ENCODE results near the gene ANKRD9. TPM values are rescaled to one million over a fixed set of nuclear protein-coding genes. Genes with fewer than 3 reads are reported as not detected.

ANKRD9 gene
- total and polyA plus RNA-seq, 4 experiments from 2014 or later: 0.69 to 2.5 (median 1.8) TPM; not detected in 1

GRCh38 chr14:102464846-102465341 is 44.7 kb downstream of the ANKRD9 start:
- Histone ChIP-seq H3K36me3 (ENCODE audit: insufficient read depth, low read length) (no peaks in the 10 kb centered on the region), H3K27me3 (ENCODE audit: insufficient read depth, low read length) (no peaks in the 10 kb centered on the region), H3K4me3 (ENCODE audit: low read length in 2 of 2) (no peak overlapping the region), H3K9me3 (ENCODE audit: control insufficient read depth in 1 of 2, low read length in 2 of 2) (no peaks in the 10 kb centered on the region), H3K27ac (ENCODE audit: low read depth, low read length) (no peak overlapping the region), H3K4me1 (ENCODE audit: insufficient read depth, low read length) (no peaks in the 10 kb centered on the region)
- Mint-ChIP-seq H3K27me3 (no peaks in the 10 kb centered on the region), H3K4me1 (peaks cover 0 to 4% (median 2%) of the 10 kb centered on the region in 4 donors), H3K9me3 (no peaks in the 10 kb centered on the region), H3K27ac (peak overlapping the region in 1 of 7 donors; percentile 57), H3K36me3 (peaks cover 28 to 32% of the 10 kb centered on the region in 2 donors), H3K4me3 (no peak overlapping the region)
- ChIA-PET CTCF (ENCODE audit: partially characterized antibody) (interaction anchor here (1.3 kb wide), 1 partner anchor 26 kb away, joined by 3 read pairs; no protein-coding TSS in a partner anchor), POLR2A (ENCODE audit: partially characterized antibody) (no interaction called here)
- no peak for DNase-seq
- intact Hi-C loops (cut with micrococcal nuclease): no loop called here

GRCh38 chr14:102464006-102464405 is 45.6 kb downstream of the ANKRD9 start:
- intact Hi-C loops (cut with micrococcal nuclease): no loop called here
- H3K27ac Mint-ChIP-seq: peak overlapping the region in 1 of 7 donors; percentile 24
- H3K4me1 Mint-ChIP-seq: peaks cover 0 to 4% (median 2%) of the 10 kb centered on the region in 4 donors
- H3K27me3 Mint-ChIP-seq: no peaks in the 10 kb centered on the region
- Histone ChIP-seq H3K9me3 (ENCODE audit: control insufficient read depth in 1 of 2, low read length in 2 of 2) (no peaks in the 10 kb centered on the region), H3K4me3 (ENCODE audit: low read length in 2 of 2) (no peak overlapping the region), H3K36me3 (ENCODE audit: insufficient read depth, low read length) (no peaks in the 10 kb centered on the region), H3K27me3 (ENCODE audit: insufficient read depth, low read length) (no peaks in the 10 kb centered on the region), H3K27ac (ENCODE audit: low read depth, low read length) (no peak overlapping the region), H3K4me1 (ENCODE audit: insufficient read depth, low read length) (no peaks in the 10 kb centered on the region)
- H3K9me3 Mint-ChIP-seq: no peaks in the 10 kb centered on the region
- ChIA-PET CTCF (ENCODE audit: partially characterized antibody) (interaction anchor here (1.3 kb wide), 1 partner anchor 25 kb away, joined by 3 read pairs; no protein-coding TSS in a partner anchor), POLR2A (ENCODE audit: partially characterized antibody) (no interaction called here)
- peaks cover 27 to 30% of the 10 kb centered on the region in 2 donors for H3K36me3 Mint-ChIP-seq
- DNase-seq: no peak
- no peak overlapping the region for H3K4me3 Mint-ChIP-seq

GRCh38 chr14:102462391-102462790 is 47.2 kb downstream of the ANKRD9 start:
- DNase-seq: no peak
- no peaks in the 10 kb centered on the region for H3K4me1 ChIP-seq (ENCODE audit: insufficient read depth, low read length)
- peaks cover 0 to 4% (median 2%) of the 10 kb centered on the region in 4 donors for H3K4me1 Mint-ChIP-seq
- H3K9me3 ChIP-seq (ENCODE audit: control insufficient read depth in 1 of 2, low read length in 2 of 2): no peaks in the 10 kb centered on the region
- ChIA-PET POLR2A (ENCODE audit: partially characterized antibody) (no interaction called here), CTCF (ENCODE audit: partially characterized antibody) (no interaction called here)
- no peaks in the 10 kb centered on the region for H3K36me3 ChIP-seq (ENCODE audit: insufficient read depth, low read length)
- peaks cover 26 to 29% of the 10 kb centered on the region in 2 donors for H3K36me3 Mint-ChIP-seq
- H3K27ac Mint-ChIP-seq: no peak overlapping the region
- intact Hi-C loops (cut with micrococcal nuclease): no loop called here
- H3K27me3 ChIP-seq (ENCODE audit: insufficient read depth, low read length): no peaks in the 10 kb centered on the region
- H3K27me3 Mint-ChIP-seq: no peaks in the 10 kb centered on the region
- H3K4me3 ChIP-seq (ENCODE audit: low read length in 2 of 2): no peak overlapping the region
- H3K4me3 Mint-ChIP-seq: no peak overlapping the region
- H3K27ac ChIP-seq (ENCODE audit: low read depth, low read length): no peak overlapping the region
- H3K9me3 Mint-ChIP-seq: no peaks in the 10 kb centered on the region

- peak overlapping the region in 1 of 7 donors; percentile 62 for H3K27ac Mint-ChIP-seq
- peaks cover 23 to 27% of the 10 kb centered on the region in 2 donors for H3K36me3 Mint-ChIP-seq
- no peak overlapping the region for H3K4me3 ChIP-seq (ENCODE audit: low read length in 2 of 2)
- H3K27ac ChIP-seq (ENCODE audit: low read depth, low read length): no peak overlapping the region
- no peaks in the 10 kb centered on the region for H3K4me1 ChIP-seq (ENCODE audit: insufficient read depth, low read length)
- no peaks in the 10 kb centered on the region for H3K27me3 ChIP-seq (ENCODE audit: insufficient read depth, low read length)
- CTCF ChIA-PET (ENCODE audit: partially characterized antibody): no interaction called here
- no peaks in the 10 kb centered on the region for H3K9me3 ChIP-seq (ENCODE audit: control insufficient read depth in 1 of 2, low read length in 2 of 2)
- intact Hi-C loops (cut with micrococcal nuclease): no loop called here
- no peak for DNase-seq
- H3K4me3 Mint-ChIP-seq: no peak overlapping the region
- H3K9me3 Mint-ChIP-seq: no peaks in the 10 kb centered on the region
- H3K4me1 Mint-ChIP-seq: peaks cover 0 to 4% (median 2%) of the 10 kb centered on the region in 4 donors
- H3K27me3 Mint-ChIP-seq: no peaks in the 10 kb centered on the region
- POLR2A ChIA-PET (ENCODE audit: partially characterized antibody): no interaction called here
- H3K36me3 ChIP-seq (ENCODE audit: insufficient read depth, low read length): no peaks in the 10 kb centered on the region
Observed at GRCh38 chr14:102461490-102462338, 47.9 kb downstream of the ANKRD9 start.

- H3K4me3 Mint-ChIP-seq: no peak overlapping the region
- H3K4me1 ChIP-seq (ENCODE audit: insufficient read depth, low read length): no peaks in the 10 kb centered on the region
- ChIA-PET POLR2A (ENCODE audit: partially characterized antibody) (interaction anchor here (0.7 kb wide), 1 partner anchor 416 kb away, joined by 3 read pairs; no protein-coding TSS in a partner anchor), CTCF (ENCODE audit: partially characterized antibody) (interaction anchor here (2.5 kb wide), 1 partner anchor 19 kb away, joined by 11 read pairs; no protein-coding TSS in a partner anchor)
- no peak overlapping the region for H3K27ac ChIP-seq (ENCODE audit: low read depth, low read length)
- intact Hi-C loops (cut with micrococcal nuclease): no loop called here
- no peaks in the 10 kb centered on the region for H3K36me3 ChIP-seq (ENCODE audit: insufficient read depth, low read length)
- no peaks in the 10 kb centered on the region for H3K27me3 ChIP-seq (ENCODE audit: insufficient read depth, low read length)
- H3K36me3 Mint-ChIP-seq: peaks cover 20 to 21% of the 10 kb centered on the region in 2 donors
- no peaks in the 10 kb centered on the region for H3K9me3 Mint-ChIP-seq
- no peak for DNase-seq
- peaks cover 0 to 4% (median 2%) of the 10 kb centered on the region in 4 donors for H3K4me1 Mint-ChIP-seq
- no peak overlapping the region for H3K27ac Mint-ChIP-seq
- H3K9me3 ChIP-seq (ENCODE audit: control insufficient read depth in 1 of 2, low read length in 2 of 2): no peaks in the 10 kb centered on the region
- no peaks in the 10 kb centered on the region for H3K27me3 Mint-ChIP-seq
- H3K4me3 ChIP-seq (ENCODE audit: low read length in 2 of 2): no peak overlapping the region
Observed at GRCh38 chr14:102457509-102457908, 52.1 kb downstream of the ANKRD9 start.

- H3K4me1 Mint-ChIP-seq: no peaks in the 10 kb centered on the region
- no peaks in the 10 kb centered on the region for H3K4me1 ChIP-seq (ENCODE audit: insufficient read depth, low read length)
- POLR2A ChIA-PET (ENCODE audit: partially characterized antibody): no interaction called here
- peaks cover 36 to 37% of the 10 kb centered on the region in 2 donors for H3K36me3 Mint-ChIP-seq
- intact Hi-C loops (cut with micrococcal nuclease): no loop called here
- DNase-seq: no peak
- no peak overlapping the region for H3K4me3 Mint-ChIP-seq
- no peaks in the 10 kb centered on the region for H3K9me3 Mint-ChIP-seq
- H3K9me3 ChIP-seq (ENCODE audit: control insufficient read depth in 1 of 2, low read length in 2 of 2): no peaks in the 10 kb centered on the region
- H3K27ac ChIP-seq (ENCODE audit: low read depth, low read length): no peak overlapping the region
- H3K27me3 ChIP-seq (ENCODE audit: insufficient read depth, low read length): no peaks in the 10 kb centered on the region
- peaks cover 17% of the 10 kb centered on the region for H3K36me3 ChIP-seq (ENCODE audit: insufficient read depth, low read length)
- H3K27me3 Mint-ChIP-seq: no peaks in the 10 kb centered on the region
- no peak overlapping the region for H3K4me3 ChIP-seq (ENCODE audit: low read length in 2 of 2)
- no peak overlapping the region for H3K27ac Mint-ChIP-seq
- CTCF ChIA-PET (ENCODE audit: partially characterized antibody): interaction anchor here (1.3 to 1.7 kb wide), 2 partner anchors 17 to 18 kb away, joined by 5 read pairs; no protein-coding TSS in a partner anchor
Observed at GRCh38 chr14:102454711-102455110, 54.9 kb downstream of the ANKRD9 start.

- H3K4me1 ChIP-seq (ENCODE audit: insufficient read depth, low read length): no peaks in the 10 kb centered on the region
- H3K36me3 ChIP-seq (ENCODE audit: insufficient read depth, low read length): peaks cover 17% of the 10 kb centered on the region
- Mint-ChIP-seq H3K27me3 (no peaks in the 10 kb centered on the region), H3K4me3 (no peak overlapping the region), H3K9me3 (no peaks in the 10 kb centered on the region), H3K4me1 (no peaks in the 10 kb centered on the region), H3K27ac (no peak overlapping the region), H3K36me3 (peaks cover 29 to 45% of the 10 kb centered on the region in 2 donors)
- intact Hi-C loops (cut with micrococcal nuclease): no loop called here
- DNase-seq: no peak
- POLR2A ChIA-PET (ENCODE audit: partially characterized antibody): no interaction called here
- no peaks in the 10 kb centered on the region for H3K27me3 ChIP-seq (ENCODE audit: insufficient read depth, low read length)
- H3K9me3 ChIP-seq (ENCODE audit: control insufficient read depth in 1 of 2, low read length in 2 of 2): no peaks in the 10 kb centered on the region
- H3K27ac ChIP-seq (ENCODE audit: low read depth, low read length): no peak overlapping the region
- CTCF ChIA-PET (ENCODE audit: partially characterized antibody): interaction anchor here (1.4 kb wide), 2 partner anchors 14 to 64 kb away, joined by 3 to 6 read pairs; no protein-coding TSS in a partner anchor
- H3K4me3 ChIP-seq (ENCODE audit: low read length in 2 of 2): no peak overlapping the region
Observed at GRCh38 chr14:102452302-102452701, 57.3 kb downstream of the ANKRD9 start.
